KMS-11 (cell line): ENCODE results near the gene PEX19.
A peak's percentile ranks its signal among the peaks of the same experiment; 100 is the strongest.

ENCODE experiments used
- H2AFZ ChIP-seq: fragments of 200-600 bp; sonication (generic); 2 replicates; pipeline ENCODE4 v1.6.1; 2016; ENCODE audit warnings: antibody characterized with exemption, mixed run types, low read depth
- H3K27ac ChIP-seq: fragments of 200-600 bp; sonication (generic); 2 replicates; pipeline ENCODE4 v1.6.1; 2016; ENCODE audit warnings: mild to moderate bottlenecking, mixed run types
- H3K27me3 ChIP-seq: fragments of 200-600 bp; sonication (generic); 2 replicates; pipeline ENCODE4 v1.6.1; 2017; ENCODE audit warnings: mild to moderate bottlenecking, low read depth, mixed run types, moderate library complexity; ENCODE audit not compliant: insufficient read depth
- H3K36me3 ChIP-seq: fragments of 200-600 bp; sonication (generic); 2 replicates; pipeline ENCODE4 v1.6.1; 2017; ENCODE audit warnings: mild to moderate bottlenecking, mixed run types; ENCODE audit not compliant: insufficient read depth
- H3K4me1 ChIP-seq: fragments of 200-600 bp; sonication (generic); 2 replicates; pipeline ENCODE4 v1.6.1; 2016; ENCODE audit warnings: mild to moderate bottlenecking, low read depth, mixed run types; ENCODE audit not compliant: poor library complexity, severe bottlenecking
- H3K4me2 ChIP-seq: fragments of 200-600 bp; sonication (generic); 2 replicates; pipeline ENCODE4 v1.7.0; 2016; ENCODE audit warnings: mild to moderate bottlenecking, mixed run types
- H3K4me3 ChIP-seq: fragments of 200-600 bp; sonication (generic); IDR thresholded peaks from 2 replicates; pipeline ENCODE4 v1.6.1; 2017; ENCODE audit warnings: low read depth, low read length, mixed read lengths; ENCODE audit not compliant: insufficient read depth
- H3K79me2 ChIP-seq: fragments of 200-600 bp; sonication (generic); 2 replicates; pipeline ENCODE4 v1.6.1; 2016; ENCODE audit warnings: low read depth, mixed run types; ENCODE audit not compliant: insufficient read depth
- H3K9ac ChIP-seq: fragments of 200-600 bp; sonication (generic); 2 replicates; pipeline ENCODE4 v1.6.1; 2016; ENCODE audit warnings: mild to moderate bottlenecking, mixed run types
- H4K20me1 ChIP-seq: fragments of 200-600 bp; sonication (generic); 2 replicates; pipeline ENCODE4 v1.6.1; 2016; ENCODE audit warnings: mild to moderate bottlenecking, mixed run types; ENCODE audit not compliant: insufficient read depth
- TF ChIP-seq, protein P1 (sequence below): fragments of 200-600 bp; sonication (generic); conservative IDR thresholded peaks from 2 replicates; pipeline ENCODE4 v1.6.1; 2017; ENCODE audit warnings: low read depth, mild to moderate bottlenecking, antibody characterized with exemption, low read length, moderate library complexity, mixed read lengths

Gene PEX19

GRCh38 chr1:160251687-160252526, 33.0 kb downstream of the PEX19 start:
- peak overlapping the region; percentile 2; the same call in 1 of the 2 replicates for H3K27ac ChIP-seq
- TF ChIP-seq, protein P1, sequence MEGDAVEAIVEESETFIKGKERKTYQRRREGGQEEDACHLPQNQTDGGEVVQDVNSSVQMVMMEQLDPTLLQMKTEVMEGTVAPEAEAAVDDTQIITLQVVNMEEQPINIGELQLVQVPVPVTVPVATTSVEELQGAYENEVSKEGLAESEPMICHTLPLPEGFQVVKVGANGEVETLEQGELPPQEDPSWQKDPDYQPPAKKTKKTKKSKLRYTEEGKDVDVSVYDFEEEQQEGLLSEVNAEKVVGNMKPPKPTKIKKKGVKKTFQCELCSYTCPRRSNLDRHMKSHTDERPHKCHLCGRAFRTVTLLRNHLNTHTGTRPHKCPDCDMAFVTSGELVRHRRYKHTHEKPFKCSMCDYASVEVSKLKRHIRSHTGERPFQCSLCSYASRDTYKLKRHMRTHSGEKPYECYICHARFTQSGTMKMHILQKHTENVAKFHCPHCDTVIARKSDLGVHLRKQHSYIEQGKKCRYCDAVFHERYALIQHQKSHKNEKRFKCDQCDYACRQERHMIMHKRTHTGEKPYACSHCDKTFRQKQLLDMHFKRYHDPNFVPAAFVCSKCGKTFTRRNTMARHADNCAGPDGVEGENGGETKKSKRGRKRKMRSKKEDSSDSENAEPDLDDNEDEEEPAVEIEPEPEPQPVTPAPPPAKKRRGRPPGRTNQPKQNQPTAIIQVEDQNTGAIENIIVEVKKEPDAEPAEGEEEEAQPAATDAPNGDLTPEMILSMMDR = peak; percentile 99
- H3K36me3 ChIP-seq = no peaks in the 10 kb centered on the region
- no peak overlapping the region for H3K9ac ChIP-seq
- no peaks in the 10 kb centered on the region for H4K20me1 ChIP-seq
- peaks cover 40% of the 10 kb centered on the region for H3K4me1 ChIP-seq
- H3K27me3 ChIP-seq = no peaks in the 10 kb centered on the region
- no peak overlapping the region for H3K4me3 ChIP-seq
- no peak overlapping the region for H3K4me2 ChIP-seq
- H2AFZ ChIP-seq = no peak overlapping the region
- peaks cover 68% of the 10 kb centered on the region for H3K79me2 ChIP-seq

- peaks cover 68% of the 10 kb centered on the region for H3K79me2 ChIP-seq
- H3K27ac ChIP-seq = no peak overlapping the region; the same call in 1 of the 2 replicates
- H3K4me2 ChIP-seq = no peak overlapping the region
- no peaks in the 10 kb centered on the region for H3K36me3 ChIP-seq
- no peaks in the 10 kb centered on the region for H4K20me1 ChIP-seq
- no peak overlapping the region for H3K9ac ChIP-seq
- H3K27me3 ChIP-seq = no peaks in the 10 kb centered on the region
- TF ChIP-seq, protein P1 = no peak
- no peak overlapping the region for H3K4me3 ChIP-seq
- H3K4me1 ChIP-seq = peaks cover 46% of the 10 kb centered on the region
- H2AFZ ChIP-seq = no peak overlapping the region
These were observed 33.9 kb downstream of the PEX19 start for GRCh38 chr1:160251011-160251410.

DNA sequence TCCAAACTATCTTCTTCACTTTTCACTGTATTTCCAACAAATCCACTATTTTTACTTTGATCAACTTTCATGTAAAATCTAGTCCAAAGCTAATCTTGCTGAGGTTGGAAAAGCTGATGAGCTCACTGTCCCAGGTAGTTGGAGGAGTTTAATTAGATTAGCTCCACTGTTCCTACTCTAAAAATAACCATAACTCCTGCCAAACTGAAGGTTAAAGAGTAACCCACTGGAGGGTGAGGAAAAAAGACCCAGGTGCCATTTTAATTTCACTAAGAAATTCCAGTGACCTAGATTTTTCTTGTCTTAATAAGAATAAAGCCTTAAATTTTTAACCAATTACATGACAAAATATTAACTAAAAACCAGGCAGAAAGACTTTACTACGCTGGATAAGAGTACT, 37.9 kb downstream of the PEX19 start:
- TF ChIP-seq, protein P1 = no peak
- no peak overlapping the region for H3K4me3 ChIP-seq
- no peaks in the 10 kb centered on the region for H3K27me3 ChIP-seq
- H2AFZ ChIP-seq = no peak overlapping the region
- peaks cover 78% of the 10 kb centered on the region for H3K79me2 ChIP-seq
- H3K9ac ChIP-seq = no peak overlapping the region
- no peaks in the 10 kb centered on the region for H3K36me3 ChIP-seq
- peak overlapping the region; percentile 0; the same call in 1 of the 2 replicates for H3K4me2 ChIP-seq
- no peaks in the 10 kb centered on the region; the same call in 1 of the 2 replicates for H4K20me1 ChIP-seq
- H3K27ac ChIP-seq = no peak overlapping the region
- H3K4me1 ChIP-seq = peaks cover 70% of the 10 kb centered on the region

DNA sequence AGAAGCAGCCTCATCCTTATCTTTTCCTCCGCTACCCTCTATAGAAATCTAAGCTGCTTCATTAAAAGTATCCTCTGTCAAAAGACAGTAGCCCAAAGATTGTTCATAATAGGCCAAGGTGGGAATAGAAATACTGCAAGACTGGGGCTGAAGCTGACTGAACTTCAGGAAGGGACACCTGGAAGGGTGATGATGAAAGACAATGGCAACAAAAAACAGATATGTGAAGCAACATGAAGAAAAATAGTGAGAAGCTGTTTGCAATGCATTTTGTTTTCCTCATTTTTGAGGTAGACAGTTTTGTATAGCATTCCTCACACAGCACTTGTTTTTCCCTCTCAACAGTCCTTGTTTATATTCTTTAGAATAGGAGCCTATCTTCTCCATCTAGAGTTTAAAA, 39.5 kb downstream of the PEX19 start:
- H4K20me1 ChIP-seq = no peaks in the 10 kb centered on the region; the same call in 1 of the 2 replicates
- H3K36me3 ChIP-seq = no peaks in the 10 kb centered on the region
- peaks cover 65% of the 10 kb centered on the region for H3K79me2 ChIP-seq

More for the DNA sequence above, 39.5 kb downstream of the PEX19 start:
- H3K4me2 ChIP-seq = peak overlapping the region; percentile 26; the same call in 1 of the 2 replicates
- H2AFZ ChIP-seq = no peak overlapping the region
- H3K27ac ChIP-seq = no peak overlapping the region
- TF ChIP-seq, protein P1 = no peak
- peaks cover 56% of the 10 kb centered on the region for H3K4me1 ChIP-seq
- no peak overlapping the region for H3K9ac ChIP-seq
- H3K27me3 ChIP-seq = no peaks in the 10 kb centered on the region
- no peak overlapping the region for H3K4me3 ChIP-seq
